Measurements from ENCODE around the gene NCDN. TPM values are rescaled to one million over a fixed set of nuclear protein-coding genes. Genes with fewer than 3 reads are reported as not detected.

NCDN gene
- total RNA-seq, 4 donors from 2014 or later, result 6.3 to 10.5 (median 7.9) TPM

- no peak for TF ChIP-seq CTCF (IDR thresholded peaks at IDR 0.05; ENCODE audit: low read depth)
Measured at GRCh38 chr1:35591211-35591610, 33.6 kb downstream of the NCDN start.

GRCh38 chr1:35592991-35593769 lies 35.6 kb downstream of the NCDN start:
- TF ChIP-seq CTCF (IDR thresholded peaks at IDR 0.05; ENCODE audit: low read depth), result no peak

- no peak for TF ChIP-seq CTCF (IDR thresholded peaks at IDR 0.05; ENCODE audit: low read depth)
Measured at GRCh38 chr1:35594005-35594760, 36.6 kb downstream of the NCDN start.

GRCh38 chr1:35595684-35596083 lies 38.1 kb downstream of the NCDN start:
- no peak for TF ChIP-seq CTCF (IDR thresholded peaks at IDR 0.05; ENCODE audit: low read depth)

- no peak for TF ChIP-seq CTCF (IDR thresholded peaks at IDR 0.05; ENCODE audit: low read depth)
Measured at GRCh38 chr1:35597870-35598269, 40.3 kb downstream of the NCDN start.

GRCh38 chr1:35598895-35599294 lies 41.3 kb downstream of the NCDN start:
- no peak for TF ChIP-seq CTCF (IDR thresholded peaks at IDR 0.05; ENCODE audit: low read depth)

- no peak for TF ChIP-seq CTCF (IDR thresholded peaks at IDR 0.05; ENCODE audit: low read depth)
Measured at GRCh38 chr1:35599411-35599810, 41.8 kb downstream of the NCDN start.
